GM18520 (cell line): ENCODE measurements around the gene SRCAP.

Source experiments
- ATAC-seq: cut with Tn5 transposase; IDR thresholded peaks from one replicate; pipeline ENCODE4 v1.9.1; 2021; ENCODE audit not compliant: unreplicated experiment

SRCAP gene

DNA sequence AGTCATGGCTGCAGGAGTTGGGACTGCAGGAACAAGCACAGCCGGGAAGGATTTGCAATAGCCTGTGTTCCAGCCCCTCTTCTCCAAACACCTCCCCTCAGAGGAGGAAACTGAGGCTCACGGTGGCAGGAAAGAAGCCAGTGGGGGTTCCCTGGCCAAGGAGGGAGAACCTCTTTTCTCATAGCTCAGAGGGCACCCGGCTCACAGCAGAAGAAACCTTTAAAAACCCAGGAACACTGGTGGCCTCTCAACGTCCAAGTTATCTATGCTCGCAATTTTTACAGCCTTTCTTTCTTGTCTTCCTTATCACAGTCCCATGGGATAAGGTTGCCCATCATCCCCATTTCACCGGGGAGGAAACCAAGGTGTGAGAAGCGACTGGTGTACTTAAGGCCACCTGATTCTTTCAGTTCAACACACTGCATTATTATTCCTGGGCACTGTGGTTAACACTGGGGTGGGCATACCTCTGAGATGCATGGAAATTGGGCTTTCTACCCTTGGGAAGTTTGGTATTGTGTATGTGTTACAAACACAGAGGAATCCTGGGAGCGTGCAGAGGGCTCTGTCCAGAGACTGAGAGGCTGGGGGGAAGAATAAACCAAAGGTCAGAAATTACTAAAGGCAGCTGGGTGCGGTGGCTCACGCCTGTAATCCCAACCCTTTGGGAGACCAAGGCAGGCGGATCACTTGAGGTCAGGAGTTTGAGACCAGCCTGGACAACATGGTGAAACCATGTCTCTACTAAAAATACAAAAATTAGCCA lies 88.8 kb downstream of the SRCAP start:
- no peak for ATAC-seq
